Smooth muscle cell of the brain vasculature (primary cell): ENCODE measurements around the gene ELAPOR1.
A peak's percentile ranks its signal among the peaks of the same experiment; 100 is the strongest.
"Not testable (repeated sequence)": the region's sequence is repeated elsewhere in the genome, so short reads cannot be mapped to it uniquely, and the experiment has no call there.

ENCODE experiments used
- DNase-seq: peaks from one replicate; pipeline ENCODE4 v3.0.0-alpha.2; 2012; ENCODE audit warnings: low read depth, low spot score

ELAPOR1 gene

DNA sequence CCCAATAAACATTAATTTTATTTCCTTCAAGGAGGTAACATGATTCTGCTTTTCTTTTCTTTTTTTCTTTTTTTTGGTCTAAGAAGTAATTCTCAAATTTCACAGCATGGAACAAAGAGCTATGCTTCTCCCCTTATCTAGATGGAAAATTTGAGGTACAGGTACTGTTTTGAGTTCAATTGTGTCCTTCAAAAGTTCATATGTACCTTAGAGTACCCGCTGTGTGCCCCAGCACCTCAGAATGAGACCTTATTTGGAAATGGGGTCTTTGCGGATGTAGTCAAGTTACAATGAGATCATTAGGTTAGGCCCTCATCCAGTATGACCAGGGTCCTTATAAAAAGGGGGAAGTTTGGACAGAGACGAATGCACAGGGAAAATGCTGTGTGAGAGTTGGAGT, 22.0 kb downstream of the ELAPOR1 start:
- DNase-seq: no peak

DNA sequence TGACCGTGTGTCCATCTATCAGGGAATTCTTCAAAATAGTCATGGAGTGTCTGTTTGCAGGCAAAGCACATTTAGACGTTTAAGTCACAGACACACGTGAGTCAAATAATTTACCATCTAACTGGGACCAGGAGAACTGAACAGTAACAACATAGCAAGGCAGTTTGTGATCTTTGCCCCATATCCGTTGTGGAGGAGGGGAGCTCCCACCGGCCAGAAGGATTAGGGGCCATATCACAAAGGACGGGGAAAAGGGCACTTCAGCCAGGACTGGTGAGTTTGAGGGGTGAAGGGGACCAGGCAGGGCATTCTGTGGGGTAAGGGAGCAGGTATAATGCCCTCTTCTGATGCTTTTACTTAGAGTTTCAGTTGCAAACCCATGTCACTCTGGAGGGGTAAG, 22.9 kb downstream of the ELAPOR1 start:
- DNase-seq: no peak

GRCh38 chr1:109137958-109138357, 24.0 kb downstream of the ELAPOR1 start:
- no peak for DNase-seq

DNA sequence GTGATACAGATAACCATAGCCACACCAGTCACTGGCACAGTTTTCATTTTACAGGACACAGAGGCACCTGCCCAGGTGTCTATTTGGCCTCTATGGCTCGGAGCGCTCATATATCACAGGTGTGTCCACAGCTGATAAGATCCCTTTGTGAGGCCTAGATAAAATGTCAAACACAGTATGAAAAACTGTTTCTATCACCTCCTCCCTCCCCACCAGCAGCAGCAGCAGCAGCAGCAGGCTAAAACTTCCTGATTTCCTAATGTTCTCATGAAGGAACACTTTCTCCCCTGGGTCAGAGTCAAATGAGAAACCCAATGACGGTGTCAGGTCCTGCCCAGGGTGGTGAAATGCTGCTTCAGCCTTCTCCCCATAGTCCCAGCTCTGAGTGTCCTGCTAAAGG, 24.4 kb downstream of the ELAPOR1 start:
- no peak for DNase-seq

DNA sequence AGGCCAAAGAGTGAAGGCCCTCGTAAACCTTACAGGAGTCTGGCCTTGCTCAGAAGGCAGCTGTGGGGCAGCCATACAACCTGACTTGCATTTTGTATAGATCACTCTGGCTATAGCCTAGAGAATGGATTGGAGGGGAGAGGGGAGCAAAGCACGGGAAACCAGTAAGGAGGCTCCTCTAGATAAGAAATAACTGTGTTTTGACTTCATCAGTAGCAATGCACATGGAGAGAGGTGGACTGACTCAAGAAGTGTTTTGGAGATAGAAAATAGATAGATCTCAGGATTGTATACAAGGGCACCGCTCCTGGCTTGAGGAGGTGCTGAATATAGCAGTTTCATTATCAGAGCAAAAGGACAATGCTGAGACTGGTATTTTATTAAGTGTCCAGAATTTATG, 26.5 kb downstream of the ELAPOR1 start:
- no peak for DNase-seq

GRCh38 chr1:109142260-109142659, 28.3 kb downstream of the ELAPOR1 start:
- DNase-seq: no peak

- not testable (repeated sequence) for DNase-seq
Measured at GRCh38 chr1:109142725-109143124, 28.8 kb downstream of the ELAPOR1 start.

DNA sequence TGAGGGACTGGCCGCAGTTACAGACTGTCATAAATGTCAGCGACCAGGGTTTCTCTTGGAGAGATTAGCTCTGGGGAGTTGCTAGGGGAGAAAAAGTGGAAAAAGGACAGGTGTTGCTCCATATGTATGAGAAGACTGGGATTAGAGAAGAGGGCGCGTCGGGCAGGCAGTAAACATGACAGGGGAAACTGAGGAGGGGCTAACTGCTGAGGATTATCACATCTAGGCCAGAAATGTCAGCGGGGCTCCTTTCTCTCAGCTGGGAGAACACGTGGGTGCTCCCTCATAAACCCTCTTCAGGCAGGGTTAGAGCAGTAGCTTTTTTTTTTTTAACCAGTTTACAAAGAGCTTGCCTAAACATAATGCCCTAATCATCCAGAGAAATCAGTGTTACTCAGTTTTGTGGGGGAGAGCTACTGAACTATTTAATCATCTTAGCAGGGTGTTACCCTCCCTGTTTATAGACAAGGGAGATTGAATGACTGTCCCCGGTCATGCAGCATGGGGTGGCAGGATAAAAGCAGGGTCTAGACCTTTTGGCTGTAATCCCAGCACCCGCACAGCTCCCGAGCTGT, 35.2 kb downstream of the ELAPOR1 start:
- no peak for DNase-seq

- no peak for DNase-seq
Measured at GRCh38 chr1:109149874-109150601, 36.1 kb downstream of the ELAPOR1 start.

DNA sequence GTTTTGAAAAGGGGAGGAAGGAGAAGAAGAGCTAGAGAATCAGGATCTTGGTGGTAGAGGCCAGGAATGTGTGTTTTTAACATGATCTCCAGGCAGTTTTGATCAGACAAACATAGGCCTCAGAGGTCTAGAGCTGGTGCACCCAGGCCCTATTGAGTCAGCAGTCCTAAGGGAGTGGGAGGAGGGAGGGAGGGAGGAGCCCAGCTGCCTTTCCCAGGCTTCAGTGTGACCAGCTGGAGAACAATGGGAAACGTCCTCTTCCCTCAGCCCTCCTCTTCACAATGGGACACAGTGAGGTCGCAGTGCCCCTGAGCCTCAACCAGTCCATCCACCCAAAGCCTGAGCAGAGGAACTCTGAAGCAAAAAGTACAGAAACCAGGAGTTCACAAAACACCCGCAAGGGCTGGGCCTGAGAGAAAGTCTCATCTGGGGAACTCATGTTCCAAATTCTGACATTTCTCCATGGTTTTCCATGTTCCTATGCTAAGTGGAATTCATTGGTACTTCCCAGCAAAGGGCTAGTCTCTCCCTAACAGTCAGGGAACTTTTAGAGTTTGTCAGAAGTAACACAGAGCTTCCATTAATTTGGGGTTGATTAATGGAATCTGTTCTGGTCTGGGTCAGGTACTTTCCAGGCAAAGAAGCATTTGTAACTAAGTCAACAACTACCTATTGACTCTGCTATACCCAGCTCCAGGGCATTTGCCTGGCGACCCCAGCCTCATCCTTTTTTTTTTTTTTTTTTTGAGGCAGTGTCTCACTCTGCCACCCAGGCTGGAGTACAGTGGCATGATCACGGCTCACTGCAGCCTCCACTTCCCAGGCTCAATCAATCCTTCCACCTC, 37.5 kb downstream of the ELAPOR1 start:
- peak; percentile 28 for DNase-seq

- no peak for DNase-seq
Measured at GRCh38 chr1:109152196-109152595, 38.3 kb downstream of the ELAPOR1 start.

DNA sequence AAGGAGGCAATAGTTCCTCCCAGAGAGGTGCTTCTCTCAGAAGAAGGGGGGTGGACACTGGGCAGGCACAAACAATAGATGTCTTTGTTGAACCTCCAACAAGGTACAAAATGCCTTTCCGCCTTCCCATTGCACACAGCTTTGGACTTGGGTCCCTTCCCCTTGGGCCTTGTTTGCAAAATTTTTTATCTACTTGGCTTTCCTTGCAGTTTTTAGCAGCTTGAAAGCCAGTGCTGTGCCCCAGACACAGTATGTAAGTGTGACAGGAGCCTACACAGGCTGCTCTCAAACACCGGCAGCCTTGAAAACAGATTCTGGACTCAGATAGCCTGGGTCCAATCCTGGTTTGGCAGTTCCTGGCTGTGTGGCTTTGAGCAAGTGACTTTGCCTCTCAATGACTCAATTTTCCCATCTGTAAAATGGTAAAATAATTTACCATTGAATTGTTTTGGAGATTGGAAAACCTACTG, 43.0 kb downstream of the ELAPOR1 start:
- DNase-seq: no peak

DNA sequence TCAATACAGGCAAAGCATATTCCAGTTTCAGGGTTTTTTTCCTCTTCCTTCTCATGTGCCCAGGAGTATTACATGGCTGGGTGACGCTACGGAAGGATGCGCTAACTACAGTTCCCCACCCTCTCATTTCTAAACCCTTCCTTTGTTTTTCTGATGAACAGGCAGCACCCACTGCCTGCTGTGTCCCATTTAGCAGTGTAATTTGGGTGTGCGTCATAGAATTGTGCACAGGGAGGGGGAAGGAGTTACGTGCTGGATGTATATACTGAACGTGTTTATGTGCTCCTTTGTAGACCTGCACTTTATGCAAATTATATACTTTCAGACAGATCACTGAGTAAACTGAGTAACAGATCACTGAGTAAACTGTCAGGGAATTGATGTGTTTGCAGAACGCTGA, 44.5 kb downstream of the ELAPOR1 start:
- DNase-seq: no peak

DNA sequence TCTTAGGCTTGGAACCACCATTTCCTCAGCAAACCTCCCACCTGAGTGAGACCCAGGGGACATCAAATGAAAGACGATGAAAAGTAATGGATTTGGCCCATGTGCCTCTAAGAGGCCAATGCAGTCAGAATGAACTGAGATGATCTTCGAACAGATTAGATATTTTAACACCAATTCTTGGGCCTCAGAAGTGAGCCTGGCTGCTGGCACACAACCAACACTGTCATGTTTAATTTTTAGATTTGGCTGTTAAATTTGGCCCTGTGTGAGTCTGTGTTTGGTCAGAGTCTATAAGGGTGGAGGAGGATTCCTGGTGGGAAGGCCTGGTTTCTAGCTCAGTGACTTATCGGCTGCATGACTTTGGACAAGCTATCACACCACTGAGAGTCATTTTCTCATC, 45.4 kb downstream of the ELAPOR1 start:
- no peak for DNase-seq

GRCh38 chr1:109160071-109160840, 46.3 kb downstream of the ELAPOR1 start:
- DNase-seq: no peak

- peak; percentile 13 for DNase-seq
Measured at GRCh38 chr1:109161858-109162606, 48.1 kb downstream of the ELAPOR1 start.

DNA sequence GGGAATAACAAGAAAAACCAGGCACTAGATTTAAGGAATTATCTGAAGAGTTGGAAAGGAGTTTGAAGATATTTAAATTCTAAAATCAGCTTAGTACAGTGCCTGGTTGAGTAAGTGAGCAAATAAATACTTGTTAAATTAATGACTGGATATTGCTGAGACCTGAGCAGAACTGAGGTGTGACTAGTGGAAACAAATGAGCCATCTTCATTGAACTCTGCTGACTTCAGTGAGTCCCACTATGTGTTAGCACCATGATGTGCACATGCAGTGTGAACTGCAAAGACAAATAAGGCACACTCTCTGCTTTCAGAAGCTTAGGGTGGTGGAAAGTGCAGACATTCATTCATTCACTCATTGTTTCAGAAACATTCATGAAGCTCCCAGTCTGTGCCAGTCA, 48.7 kb downstream of the ELAPOR1 start:
- DNase-seq: no peak

- no peak for DNase-seq
Measured at GRCh38 chr1:109163551-109163950, 49.6 kb downstream of the ELAPOR1 start.
